ENCODE measurements around the gene MAGEA3.

DNA sequence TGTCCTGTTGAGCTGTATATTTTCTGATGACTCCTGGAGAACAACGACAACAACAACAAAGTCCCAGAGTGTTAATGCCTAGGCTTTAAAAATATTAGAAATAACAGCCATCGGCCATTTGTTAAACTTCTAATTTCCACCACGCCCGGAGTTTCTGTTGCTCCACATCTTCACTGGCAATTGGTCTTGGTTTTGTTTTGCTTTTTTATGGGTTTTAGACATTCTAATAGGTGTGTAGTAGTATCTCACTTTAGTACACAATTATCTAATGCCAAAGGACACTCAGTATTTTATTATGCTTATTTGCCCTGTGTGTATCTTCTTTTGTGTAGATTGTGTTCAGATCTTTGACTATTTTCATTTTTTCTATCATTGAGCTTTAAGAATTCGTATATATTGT, 40.0 kb downstream of the MAGEA3 start:
- TF ChIP-seq POLR2A (IDR thresholded peaks at IDR 0.05) = no peak
- TF ChIP-seq, protein P1, sequence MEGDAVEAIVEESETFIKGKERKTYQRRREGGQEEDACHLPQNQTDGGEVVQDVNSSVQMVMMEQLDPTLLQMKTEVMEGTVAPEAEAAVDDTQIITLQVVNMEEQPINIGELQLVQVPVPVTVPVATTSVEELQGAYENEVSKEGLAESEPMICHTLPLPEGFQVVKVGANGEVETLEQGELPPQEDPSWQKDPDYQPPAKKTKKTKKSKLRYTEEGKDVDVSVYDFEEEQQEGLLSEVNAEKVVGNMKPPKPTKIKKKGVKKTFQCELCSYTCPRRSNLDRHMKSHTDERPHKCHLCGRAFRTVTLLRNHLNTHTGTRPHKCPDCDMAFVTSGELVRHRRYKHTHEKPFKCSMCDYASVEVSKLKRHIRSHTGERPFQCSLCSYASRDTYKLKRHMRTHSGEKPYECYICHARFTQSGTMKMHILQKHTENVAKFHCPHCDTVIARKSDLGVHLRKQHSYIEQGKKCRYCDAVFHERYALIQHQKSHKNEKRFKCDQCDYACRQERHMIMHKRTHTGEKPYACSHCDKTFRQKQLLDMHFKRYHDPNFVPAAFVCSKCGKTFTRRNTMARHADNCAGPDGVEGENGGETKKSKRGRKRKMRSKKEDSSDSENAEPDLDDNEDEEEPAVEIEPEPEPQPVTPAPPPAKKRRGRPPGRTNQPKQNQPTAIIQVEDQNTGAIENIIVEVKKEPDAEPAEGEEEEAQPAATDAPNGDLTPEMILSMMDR (IDR thresholded peaks at IDR 0.05) = no peak

Data from uterus (tissue), 2 donors.